CD4-positive, alpha-beta T cell (primary cell): ENCODE measurements around the gene FN1. TPM values are rescaled to one million over a fixed set of nuclear protein-coding genes. Genes with fewer than 3 reads are reported as not detected.

Source experiments
- ATAC-seq: fragments of 200-7000 bp; cut with Tn5 transposase; one replicate; pipeline ENCODE4 v1.10.0; 2022; ENCODE audit warnings: mild to moderate bottlenecking; ENCODE audit not compliant: poor library complexity
- CTCF ChIA-PET: fragments of 350-600 bp; sonication (Branson Sonifier 250); formaldehyde crosslinking; loops from one replicate; lab custom pipeline; 2021; ENCODE audit warnings: antibody characterized with exemption, inconsistent platforms; lab: Charles Lee
- POLR2A ChIA-PET: fragments of 350-600 bp; sonication (Branson Sonifier 250); formaldehyde crosslinking; loops from one replicate; lab custom pipeline; 2021; ENCODE audit warnings: antibody characterized with exemption, inconsistent platforms; lab: Charles Lee
- DNase-seq, 14 experiments: peaks; one replicate each; pipeline ENCODE4 v3.0.0-alpha.2; 2013 to 2020; ENCODE audit warnings: mixed read lengths in 2 of 14
- H3K27ac ChIP-seq, 2 donors: one replicate each; pipeline versions ENCODE4 v1.5.1 to v1.7.0; 2013; ENCODE audit warnings: low read length in 2 of 2, low read depth in 1 of 2, mild to moderate bottlenecking in 1 of 2
- H3K27me3 ChIP-seq, 2 experiments: 1 replicate in 1 of 2; 2 replicates in 1 of 2; pipeline versions ENCODE4 v1.6.1 to v1.7.0; 2013; ENCODE audit warnings: low read length in 2 of 2, control low read depth in 1 of 2, mild to moderate bottlenecking in 1 of 2, moderate library complexity in 1 of 2; ENCODE audit not compliant: insufficient read depth in 2 of 2, control insufficient read depth in 1 of 2
- H3K36me3 ChIP-seq: one replicate; pipeline ENCODE4 v1.6.1; 2013; ENCODE audit warnings: low read length, control low read depth; ENCODE audit not compliant: insufficient read depth
- H3K4me1 ChIP-seq: one replicate; pipeline ENCODE4 v1.6.1; 2013; ENCODE audit warnings: low read length, control low read depth; ENCODE audit not compliant: insufficient read depth
- H3K4me3 ChIP-seq: one replicate; pipeline ENCODE4 v1.5.1; 2013; ENCODE audit warnings: mild to moderate bottlenecking, low read length, moderate library complexity
- H3K9me3 ChIP-seq, 2 experiments: 1 replicate in 1 of 2; 2 replicates in 1 of 2; pipeline versions ENCODE4 v1.6.1 to v1.7.0; 2013; ENCODE audit warnings: low read length in 2 of 2, mild to moderate bottlenecking in 2 of 2, control low read depth in 1 of 2, moderate library complexity in 1 of 2; ENCODE audit not compliant: control insufficient read depth in 1 of 2, insufficient read depth in 1 of 2
- H3K27ac Mint-ChIP-seq: one replicate; pipeline ENCODE4 v1.8.0; 2020; ENCODE audit warnings: mixed read lengths
- H3K27me3 Mint-ChIP-seq: one replicate; pipeline ENCODE4 v1.8.0; 2021; ENCODE audit warnings: mixed read lengths
- H3K36me3 Mint-ChIP-seq: one replicate; pipeline ENCODE4 v1.8.0; 2021; ENCODE audit warnings: low read depth, mixed read lengths
- H3K4me1 Mint-ChIP-seq: one replicate; pipeline ENCODE4 v1.8.0; 2021; ENCODE audit warnings: low read depth, mixed read lengths
- H3K4me3 Mint-ChIP-seq: one replicate; pipeline ENCODE4 v1.8.0; 2020; ENCODE audit warnings: mild to moderate bottlenecking, mixed read lengths
- H3K9me3 Mint-ChIP-seq: one replicate; pipeline ENCODE4 v1.8.0; 2020; ENCODE audit warnings: mixed read lengths
- CTCF ChIP-seq: fragments of 200-600 bp; IDR thresholded peaks from one replicate; pipeline ENCODE4 v1.8.0; 2022; ENCODE audit warnings: antibody characterized with exemption, mild to moderate bottlenecking
- intact Hi-C, 2 experiments: fragments of 100-400 bp; cut with DNase I in 1 of 2; cut with micrococcal nuclease in 1 of 2; formaldehyde crosslinking; loops; one replicate each; pipeline versions ENCODE4 v1.15.1 to v1.9.0; 2023 to 2025; cut with DNase I, micrococcal nuclease
- polyA plus RNA-seq, 2 donors: library from polyadenylated mRNA; unstranded; fragments of 120-200 nt; gene quantifications; one replicate each; pipeline ENCODE4 v1.2.1, GENCODE V29; 2013
- total RNA-seq, 174 experiments: library from RNA in 2 of 174; stranded (reverse) in 2 of 174; gene quantifications; one replicate each; pipeline ENCODE4 v1.2.3 and lab custom pipeline; 2021 to 2026

The FN1 gene
- total RNA-seq: under 1 TPM; 0.41 to 0.61 TPM
- 1.5 TPM for polyA plus RNA-seq (2013, experiment 1 of 2)
- polyA plus RNA-seq (2013, experiment 2 of 2): 15.9 TPM
- total RNA-seq (lab: John Stamatoyannopoulos, UW): 0 to 5.0 (median 0.12) reads per million in 172 experiments

- ATAC-seq: peak; percentile 68
These were observed at the start of gene FN1 for GRCh38 chr2:215435870-215436704. Gene FN1, minus strand, starts transcription at chr2:215436068. Its CDS starts 266 bp downstream, at chr2:215435802.

GRCh38 chr2:215485032-215485431 is 49.2 kb upstream of the FN1 start:
- no peaks in the 10 kb centered on the region for H3K36me3 ChIP-seq
- no peaks in the 10 kb centered on the region for H3K27me3 ChIP-seq
- H3K4me3 ChIP-seq: no peak overlapping the region
- no peaks in the 10 kb centered on the region for H3K36me3 Mint-ChIP-seq
- no peak overlapping the region for H3K27ac Mint-ChIP-seq
- ChIA-PET POLR2A (no interaction called here), CTCF (no interaction called here)
- H3K9me3 ChIP-seq: no peaks in the 10 kb centered on the region
- no peak for ATAC-seq
- no peaks in the 10 kb centered on the region for H3K4me1 Mint-ChIP-seq
- H3K9me3 Mint-ChIP-seq: no peaks in the 10 kb centered on the region
- peaks cover 20% of the 10 kb centered on the region for H3K27me3 Mint-ChIP-seq
- no peak overlapping the region for H3K4me3 Mint-ChIP-seq
- H3K27ac ChIP-seq: no peak overlapping the region
- no peak for TF ChIP-seq CTCF
- intact Hi-C loops: no loop called here
- H3K4me1 ChIP-seq: no peaks in the 10 kb centered on the region
- DNase-seq: no peak

More at GRCh38 chr2:215435870-215436704, at the start of gene FN1:
- Mint-ChIP-seq H3K9me3 (no peaks in the 10 kb centered on the region), H3K27ac (no peak within 1 kb of the TSS), H3K4me3 (peak within 1 kb of the TSS; percentile 83), H3K4me1 (peaks cover 23% of the 10 kb centered on the region), H3K27me3 (peaks cover 85% of the 10 kb centered on the region), H3K36me3 (no peaks in the 10 kb centered on the region)
- TF ChIP-seq CTCF: no peak
- no peaks in the 10 kb centered on the region for H3K36me3 ChIP-seq
- H3K27me3 ChIP-seq: peaks cover 44 to 90% of the 10 kb centered on the region in 2 experiments
- ChIA-PET CTCF (no interaction called here), POLR2A (no interaction called here)
- H3K4me3 ChIP-seq: peak within 1 kb of the TSS; percentile 49
- DNase-seq: peak in 13 of 14 experiments; percentile 11 to 74 (median 40)
- intact Hi-C loops: no loop called here
- peaks cover 0 to 7% of the 10 kb centered on the region in 2 experiments for H3K9me3 ChIP-seq
- peaks cover 20% of the 10 kb centered on the region for H3K4me1 ChIP-seq
- H3K27ac ChIP-seq: no peak within 1 kb of the TSS

- no peaks in the 10 kb centered on the region for H3K36me3 ChIP-seq
- CTCF ChIA-PET: no interaction called here
- H3K9me3 Mint-ChIP-seq: no peaks in the 10 kb centered on the region
- no peaks in the 10 kb centered on the region for H3K36me3 Mint-ChIP-seq
- H3K27me3 ChIP-seq: no peaks in the 10 kb centered on the region
- no peak for TF ChIP-seq CTCF
- H3K4me1 Mint-ChIP-seq: no peaks in the 10 kb centered on the region
- H3K27ac Mint-ChIP-seq: no peak overlapping the region
- H3K27ac ChIP-seq: no peak overlapping the region
- intact Hi-C loops: no loop called here
- peaks cover 20% of the 10 kb centered on the region for H3K27me3 Mint-ChIP-seq
- H3K4me3 Mint-ChIP-seq: no peak overlapping the region
- no peaks in the 10 kb centered on the region for H3K4me1 ChIP-seq
- no peaks in the 10 kb centered on the region for H3K9me3 ChIP-seq
- DNase-seq (no peak), ATAC-seq (no peak)
- no peak overlapping the region for H3K4me3 ChIP-seq
- POLR2A ChIA-PET: no interaction called here
These were observed 48.7 kb upstream of the FN1 start for GRCh38 chr2:215484570-215484969.
